ENCODE results near the gene PGLYRP3.

Gene PGLYRP3

DNA sequence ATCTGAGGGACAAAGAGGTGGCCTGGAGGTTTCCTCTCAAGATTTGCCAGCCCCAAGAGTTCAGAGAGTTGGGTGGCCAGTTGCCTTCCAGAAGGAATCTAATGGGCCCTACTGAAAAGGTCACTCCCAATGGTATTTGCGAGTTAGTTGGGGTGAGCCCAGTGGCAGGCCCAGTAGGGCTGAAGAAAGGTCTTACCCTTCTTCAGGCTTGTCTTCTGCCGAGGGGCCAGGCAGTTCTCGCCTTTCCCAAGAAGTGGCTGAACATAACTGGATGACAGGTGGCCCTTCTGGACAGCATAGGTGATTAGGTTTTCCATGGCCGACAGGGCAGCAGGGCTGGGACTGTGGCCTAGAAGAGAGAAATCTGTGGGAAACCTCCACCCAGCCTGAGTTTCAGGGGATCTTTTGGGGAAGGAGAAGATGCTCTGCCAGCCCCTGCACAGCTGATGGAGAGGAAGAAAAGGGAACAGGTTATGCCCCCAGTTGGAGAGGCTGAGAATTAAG, 28.7 kb upstream of the PGLYRP3 start:
- no peak overlapping the region for H3K4me3 ChIP-seq (replicated peaks in 1 of 2; ENCODE audit: low read depth in 2 of 2, low read length in 2 of 2)
- DNase-seq (ENCODE audit: low read depth in 2 of 2): no peak
- TF ChIP-seq, protein P1, sequence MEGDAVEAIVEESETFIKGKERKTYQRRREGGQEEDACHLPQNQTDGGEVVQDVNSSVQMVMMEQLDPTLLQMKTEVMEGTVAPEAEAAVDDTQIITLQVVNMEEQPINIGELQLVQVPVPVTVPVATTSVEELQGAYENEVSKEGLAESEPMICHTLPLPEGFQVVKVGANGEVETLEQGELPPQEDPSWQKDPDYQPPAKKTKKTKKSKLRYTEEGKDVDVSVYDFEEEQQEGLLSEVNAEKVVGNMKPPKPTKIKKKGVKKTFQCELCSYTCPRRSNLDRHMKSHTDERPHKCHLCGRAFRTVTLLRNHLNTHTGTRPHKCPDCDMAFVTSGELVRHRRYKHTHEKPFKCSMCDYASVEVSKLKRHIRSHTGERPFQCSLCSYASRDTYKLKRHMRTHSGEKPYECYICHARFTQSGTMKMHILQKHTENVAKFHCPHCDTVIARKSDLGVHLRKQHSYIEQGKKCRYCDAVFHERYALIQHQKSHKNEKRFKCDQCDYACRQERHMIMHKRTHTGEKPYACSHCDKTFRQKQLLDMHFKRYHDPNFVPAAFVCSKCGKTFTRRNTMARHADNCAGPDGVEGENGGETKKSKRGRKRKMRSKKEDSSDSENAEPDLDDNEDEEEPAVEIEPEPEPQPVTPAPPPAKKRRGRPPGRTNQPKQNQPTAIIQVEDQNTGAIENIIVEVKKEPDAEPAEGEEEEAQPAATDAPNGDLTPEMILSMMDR (IDR thresholded peaks at IDR 0.05; ENCODE audit: low read depth, low read length): no peak

DNA sequence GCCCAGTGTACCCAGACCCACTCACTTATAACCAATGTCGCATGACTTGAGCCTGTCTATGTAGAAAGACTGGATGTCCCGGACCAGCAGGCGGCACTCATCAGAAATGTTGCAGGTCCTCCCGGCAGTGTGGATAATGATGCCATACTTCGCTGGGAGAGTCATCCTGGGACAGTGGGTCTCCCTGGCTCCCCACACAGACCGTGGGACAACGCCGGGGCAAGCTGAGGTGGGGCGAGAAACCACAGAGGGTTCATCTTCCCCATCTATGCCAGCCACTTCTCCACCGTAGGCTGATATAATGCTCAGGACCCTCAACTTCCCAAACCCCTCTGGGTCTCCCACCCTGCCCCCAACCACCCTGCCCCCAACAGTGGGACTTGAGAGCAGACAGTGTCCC, 27.6 kb upstream of the PGLYRP3 start:
- no peak for DNase-seq (ENCODE audit: low read depth in 2 of 2)
- H3K4me3 ChIP-seq (replicated peaks in 1 of 2; ENCODE audit: low read depth in 2 of 2, low read length in 2 of 2): no peak overlapping the region
- TF ChIP-seq, protein P1 (IDR thresholded peaks at IDR 0.05; ENCODE audit: low read depth, low read length): no peak

GRCh38 chr1:153339802-153340201, 27.1 kb upstream of the PGLYRP3 start:
- TF ChIP-seq, protein P1 (IDR thresholded peaks at IDR 0.05; ENCODE audit: low read depth, low read length): no peak
- H3K4me3 ChIP-seq (replicated peaks in 1 of 2; ENCODE audit: low read depth in 2 of 2, low read length in 2 of 2): no peak overlapping the region
- DNase-seq (ENCODE audit: low read depth in 2 of 2): no peak

- TF ChIP-seq, protein P1 (IDR thresholded peaks at IDR 0.05; ENCODE audit: low read depth, low read length): no peak
- DNase-seq (ENCODE audit: low read depth in 2 of 2): no peak
- no peak overlapping the region for H3K4me3 ChIP-seq (replicated peaks in 1 of 2; ENCODE audit: low read depth in 2 of 2, low read length in 2 of 2)
Measured at GRCh38 chr1:153337980-153338853, 25.5 kb upstream of the PGLYRP3 start.

DNA sequence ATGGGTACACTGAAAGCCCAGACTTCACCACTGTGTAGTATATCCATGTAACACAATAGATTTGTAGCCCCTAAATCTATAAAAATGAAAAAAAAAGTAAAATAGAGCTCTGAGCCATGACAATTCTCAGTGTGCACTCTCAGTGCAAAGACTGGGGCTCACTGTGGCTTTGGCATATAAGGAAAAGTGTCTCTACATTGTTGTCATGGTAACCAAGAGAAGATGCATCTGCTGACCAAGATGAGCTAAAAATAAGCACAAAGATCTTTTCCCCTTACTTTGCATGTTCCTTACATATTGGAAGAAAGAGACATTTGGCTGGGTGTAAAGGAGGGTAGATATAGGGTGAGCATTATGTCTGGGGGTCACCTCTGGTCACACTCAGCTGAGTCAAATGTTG, 23.9 kb upstream of the PGLYRP3 start:
- no peak overlapping the region for H3K4me3 ChIP-seq (replicated peaks in 1 of 2; ENCODE audit: low read depth in 2 of 2, low read length in 2 of 2)
- DNase-seq (ENCODE audit: low read depth in 2 of 2): no peak
- TF ChIP-seq, protein P1 (IDR thresholded peaks at IDR 0.05; ENCODE audit: low read depth, low read length): no peak

GRCh38 chr1:153333902-153334301, 21.1 kb upstream of the PGLYRP3 start:
- TF ChIP-seq, protein P1 (IDR thresholded peaks at IDR 0.05; ENCODE audit: low read depth, low read length): no peak
- DNase-seq (ENCODE audit: low read depth in 2 of 2): no peak
- H3K4me3 ChIP-seq (replicated peaks in 1 of 2; ENCODE audit: low read depth in 2 of 2, low read length in 2 of 2): no peak overlapping the region
